ENCODE results near the gene PACSIN2.

GRCh38 chr22:42857845-42858481 is 157.0 kb downstream of the PACSIN2 start:
- TF ChIP-seq CTCF (conservative IDR thresholded peaks at IDR 0.05) = no peak
- TF ChIP-seq EZH2 (IDR thresholded peaks at IDR 0.05; ENCODE audit: low read depth) = no peak
